Esophagus (tissue), 2 donors: ENCODE results near the gene PCDH19. TPM values are rescaled to one million over a fixed set of nuclear protein-coding genes. Genes with fewer than 3 reads are reported as not detected.
"Not testable (repeated sequence)": the region's sequence is repeated elsewhere in the genome, so short reads cannot be mapped to it uniquely, and the experiment has no call there.

Experiments used
- H3K27ac ChIP-seq, 2 donors: one replicate each; pipeline ENCODE4 v1.5.1; 2013; ENCODE audit warnings: low read depth in 2 of 2, mild to moderate bottlenecking in 2 of 2, inconsistent platforms in 1 of 2, low read length in 1 of 2, moderate library complexity in 1 of 2
- H3K27me3 ChIP-seq, 2 donors: one replicate each; pipeline ENCODE4 v1.6.1; 2013; ENCODE audit warnings: low read length in 2 of 2, control low read depth in 1 of 2, mild to moderate bottlenecking in 1 of 2; ENCODE audit not compliant: insufficient read depth in 2 of 2, control insufficient read depth in 1 of 2
- H3K36me3 ChIP-seq, 2 donors: one replicate each; pipeline ENCODE4 v1.6.1; 2013; ENCODE audit warnings: low read length in 1 of 2; ENCODE audit not compliant: control insufficient read depth in 2 of 2, insufficient read depth in 2 of 2
- H3K4me1 ChIP-seq, 2 donors: one replicate each; pipeline ENCODE4 v1.6.1; 2013; ENCODE audit warnings: low read length in 1 of 2; ENCODE audit not compliant: control insufficient read depth in 2 of 2, insufficient read depth in 2 of 2
- H3K4me3 ChIP-seq, 2 donors: one replicate each; pipeline ENCODE4 v1.5.1; 2013; ENCODE audit warnings: low read length in 2 of 2, mild to moderate bottlenecking in 2 of 2, low read depth in 1 of 2, moderate library complexity in 1 of 2
- H3K9me3 ChIP-seq, 2 donors: one replicate each; pipeline ENCODE4 v1.6.1; 2013; ENCODE audit warnings: mild to moderate bottlenecking in 2 of 2, low read depth in 1 of 2, low read length in 1 of 2, moderate library complexity in 1 of 2; ENCODE audit not compliant: control insufficient read depth in 2 of 2, insufficient read depth in 1 of 2
- WGBS, 2 donors: extraction: QIAGEN DNeasy Blood & Tissue Kit; methylation state at CpG; one replicate each; pipeline ENCODE4 v1.1.7; 2013; 5-methylcytosine and 5-hydroxymethylcytosine counted together
- polyA plus RNA-seq, 2 donors: library from polyadenylated mRNA; stranded (reverse); fragments of 200-250 nt; gene quantifications; one replicate each; pipeline ENCODE4 v1.2.3, GENCODE V29; 2013
- donor health status: healthy with polysubstance abuse.
- donor health status: Bipolar disorder and iron deficiency.

The PCDH19 gene, protein sequence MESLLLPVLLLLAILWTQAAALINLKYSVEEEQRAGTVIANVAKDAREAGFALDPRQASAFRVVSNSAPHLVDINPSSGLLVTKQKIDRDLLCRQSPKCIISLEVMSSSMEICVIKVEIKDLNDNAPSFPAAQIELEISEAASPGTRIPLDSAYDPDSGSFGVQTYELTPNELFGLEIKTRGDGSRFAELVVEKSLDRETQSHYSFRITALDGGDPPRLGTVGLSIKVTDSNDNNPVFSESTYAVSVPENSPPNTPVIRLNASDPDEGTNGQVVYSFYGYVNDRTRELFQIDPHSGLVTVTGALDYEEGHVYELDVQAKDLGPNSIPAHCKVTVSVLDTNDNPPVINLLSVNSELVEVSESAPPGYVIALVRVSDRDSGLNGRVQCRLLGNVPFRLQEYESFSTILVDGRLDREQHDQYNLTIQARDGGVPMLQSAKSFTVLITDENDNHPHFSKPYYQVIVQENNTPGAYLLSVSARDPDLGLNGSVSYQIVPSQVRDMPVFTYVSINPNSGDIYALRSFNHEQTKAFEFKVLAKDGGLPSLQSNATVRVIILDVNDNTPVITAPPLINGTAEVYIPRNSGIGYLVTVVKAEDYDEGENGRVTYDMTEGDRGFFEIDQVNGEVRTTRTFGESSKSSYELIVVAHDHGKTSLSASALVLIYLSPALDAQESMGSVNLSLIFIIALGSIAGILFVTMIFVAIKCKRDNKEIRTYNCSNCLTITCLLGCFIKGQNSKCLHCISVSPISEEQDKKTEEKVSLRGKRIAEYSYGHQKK (N-terminal part only)
- polyA plus RNA-seq, result under 1 TPM; 0.11 to 0.14 TPM

GRCh38 chrX:100409610-100410590, at the start of gene PCDH19:
PCDH19 (minus strand) TSS chrX:100410273; CDS start chrX:100408597, 1,676 bp downstream.
- Histone ChIP-seq H3K36me3 (no peaks in the 10 kb centered on the region), H3K27me3 (peaks cover 0 to 2% of the 10 kb centered on the region in 2 donors), H3K9me3 (peaks cover 4 to 12% of the 10 kb centered on the region in 2 donors), H3K4me3 (peak within 1 kb of the TSS; percentile 16 to 44), H3K4me1 (no peaks in the 10 kb centered on the region), H3K27ac (no peak within 1 kb of the TSS)
- WGBS, 2 donors, result 1 to 29% methylated on average over 76 to 86 of the region's 91 CpGs

GRCh38 chrX:100449696-100450608, 39.9 kb upstream of the PCDH19 start:
- WGBS, 2 donors, result 70 to 74% methylated on average over 15 of the region's 15 CpGs
- Histone ChIP-seq H3K27me3 (no peaks in the 10 kb centered on the region), H3K36me3 (no peaks in the 10 kb centered on the region), H3K27ac (no peak overlapping the region), H3K4me3 (no peak overlapping the region), H3K4me1 (peaks cover 0 to 5% of the 10 kb centered on the region in 2 donors), H3K9me3 (no peaks in the 10 kb centered on the region)

- no peaks in the 10 kb centered on the region for H3K27me3 ChIP-seq
- no peaks in the 10 kb centered on the region for H3K9me3 ChIP-seq
- peaks cover 0 to 5% of the 10 kb centered on the region in 2 donors for H3K4me1 ChIP-seq
- WGBS, 2 donors, result 3 to 5% methylated on average over 6 of the region's 6 CpGs
- no peak overlapping the region for H3K27ac ChIP-seq
- H3K4me3 ChIP-seq, result no peak overlapping the region
- H3K36me3 ChIP-seq, result no peaks in the 10 kb centered on the region
Observed at GRCh38 chrX:100447655-100448397, 37.8 kb upstream of the PCDH19 start.

GRCh38 chrX:100445593-100445992, 35.5 kb upstream of the PCDH19 start:
- no peaks in the 10 kb centered on the region for H3K27me3 ChIP-seq
- no peak overlapping the region for H3K4me3 ChIP-seq
- H3K36me3 ChIP-seq, result no peaks in the 10 kb centered on the region
- H3K4me1 ChIP-seq, result peaks cover 0 to 5% of the 10 kb centered on the region in 2 donors
- H3K9me3 ChIP-seq, result no peaks in the 10 kb centered on the region
- no peak overlapping the region for H3K27ac ChIP-seq

DNA sequence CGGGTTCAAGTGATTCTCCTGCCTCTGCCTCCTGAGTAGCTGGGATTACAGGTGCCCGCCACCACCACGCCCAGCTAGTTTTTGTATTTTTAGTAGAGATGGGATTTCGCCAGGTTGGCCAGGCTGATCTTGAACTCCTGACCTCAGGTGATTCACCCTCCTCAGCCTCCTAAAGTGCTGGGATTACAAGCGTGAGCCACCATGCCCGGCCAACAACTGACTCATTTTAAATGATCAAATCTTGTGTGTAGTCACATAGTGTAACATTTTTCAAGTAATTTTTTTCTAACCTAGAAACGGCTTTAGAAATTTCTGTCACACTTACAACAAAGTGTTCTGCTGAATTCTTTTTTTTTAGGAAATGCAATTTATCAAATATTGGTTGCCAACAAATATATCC, 31.2 kb upstream of the PCDH19 start:
- 44 to 71% methylated on average over 7 of the region's 7 CpGs for WGBS, 2 donors
- not testable (repeated sequence) for H3K27ac ChIP-seq, H3K36me3 ChIP-seq

DNA sequence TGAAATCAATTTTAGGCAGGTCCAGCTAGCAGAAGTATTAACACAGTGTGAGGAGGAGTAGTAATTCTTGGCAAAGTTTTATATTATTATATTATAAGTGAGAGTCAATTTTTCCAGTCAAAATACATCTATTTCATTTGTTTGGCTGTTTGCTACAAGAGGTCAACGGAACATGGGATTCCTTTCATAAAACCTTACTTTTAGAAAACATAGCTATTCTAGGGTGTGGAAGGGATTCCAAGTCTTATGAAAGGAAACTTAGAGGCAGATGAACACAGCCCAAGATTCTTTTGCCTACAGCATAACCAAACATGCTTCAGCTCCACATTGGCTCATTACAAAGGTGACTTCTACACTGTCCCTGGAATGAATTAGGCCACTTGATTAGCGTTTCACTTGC, 29.9 kb upstream of the PCDH19 start:
- H3K9me3 ChIP-seq, result no peaks in the 10 kb centered on the region
- no peaks in the 10 kb centered on the region for H3K36me3 ChIP-seq
- no peak overlapping the region for H3K27ac ChIP-seq
- H3K4me1 ChIP-seq, result no peaks in the 10 kb centered on the region
- WGBS, 2 donors, result 38 to 67% methylated on average over 2 of the region's 2 CpGs
- H3K27me3 ChIP-seq, result no peaks in the 10 kb centered on the region
- no peak overlapping the region for H3K4me3 ChIP-seq

More for the DNA sequence above, 31.2 kb upstream of the PCDH19 start:
- not testable (repeated sequence) for H3K9me3 ChIP-seq, H3K27me3 ChIP-seq, H3K4me3 ChIP-seq, H3K4me1 ChIP-seq

- no peaks in the 10 kb centered on the region for H3K9me3 ChIP-seq
Observed at GRCh38 chrX:100435726-100436125, 25.7 kb upstream of the PCDH19 start.

GRCh38 chrX:100424012-100424411, 13.9 kb upstream of the PCDH19 start:
- WGBS, 2 donors, result 60 to 80% methylated on average over 4 of the region's 4 CpGs
- Histone ChIP-seq H3K27ac (no peak overlapping the region), H3K27me3 (peaks cover 0 to 5% of the 10 kb centered on the region in 2 donors)

More at GRCh38 chrX:100435726-100436125, 25.7 kb upstream of the PCDH19 start:
- Histone ChIP-seq H3K27ac (no peak overlapping the region), H3K36me3 (no peaks in the 10 kb centered on the region), H3K4me3 (no peak overlapping the region), H3K27me3 (no peaks in the 10 kb centered on the region), H3K4me1 (no peaks in the 10 kb centered on the region)

More at GRCh38 chrX:100424012-100424411, 13.9 kb upstream of the PCDH19 start:
- H3K9me3 ChIP-seq, result peaks cover 2 to 3% of the 10 kb centered on the region in 2 donors
- H3K4me1 ChIP-seq, result no peaks in the 10 kb centered on the region
- H3K36me3 ChIP-seq, result no peaks in the 10 kb centered on the region
- no peak overlapping the region for H3K4me3 ChIP-seq
